ENCODE data around the gene STK10.

Gene STK10

DNA sequence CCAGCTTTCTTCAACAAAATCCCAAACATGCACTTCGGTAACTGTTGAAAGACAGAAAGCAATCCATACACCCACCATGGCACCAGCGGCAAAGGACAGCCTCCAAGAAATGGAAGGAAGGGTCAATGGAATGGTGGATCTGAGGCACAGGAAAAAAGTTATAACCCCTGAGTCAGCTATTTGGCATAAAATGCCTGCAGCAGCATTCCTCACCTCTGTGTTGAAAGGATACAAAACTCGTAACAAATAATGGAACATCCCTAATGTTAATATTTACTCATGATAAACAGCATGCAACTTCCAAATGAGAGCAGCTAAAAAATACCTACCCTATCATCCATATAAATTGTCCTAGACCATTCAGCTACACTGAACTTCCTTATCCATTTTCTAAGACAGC, 191.0 kb downstream of the STK10 start:
- POLR2A ChIA-PET: interaction anchor here (2.3 kb wide), 1 partner anchor 9 kb away, joined by 19 read pairs; the partner anchor contains the start of gene FBXW11
- no peak for DNase-seq (ENCODE audit: extremely low spot score)
- CTCF ChIA-PET: interaction anchor here (1.0 to 1.8 kb wide), 2 partner anchors 8 to 13 kb away, joined by 3 to 5 read pairs; no protein-coding TSS in a partner anchor

DNA sequence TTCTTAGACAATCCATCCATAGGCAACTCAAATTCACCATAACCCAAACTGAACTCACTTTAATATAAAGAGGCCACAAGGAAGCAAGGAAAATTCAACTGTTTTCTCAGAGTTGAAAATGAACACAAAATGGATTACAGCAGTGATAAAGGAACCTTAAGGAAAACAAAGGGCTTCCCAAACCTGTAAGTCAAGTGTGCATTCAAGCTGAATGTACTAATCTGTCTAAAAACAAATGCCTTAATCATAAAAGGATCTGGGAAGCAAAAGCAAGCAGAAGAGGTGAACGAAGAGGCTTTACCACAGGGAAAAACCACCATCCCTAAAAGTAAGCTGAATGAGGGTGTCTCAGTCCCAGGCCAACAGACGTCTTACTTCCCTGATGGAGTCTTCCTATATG, 195.2 kb downstream of the STK10 start:
- DNase-seq (ENCODE audit: extremely low spot score): no peak
- CTCF ChIA-PET: no interaction called here
- POLR2A ChIA-PET: no interaction called here
- TF ChIP-seq CTBP1 (IDR thresholded peaks at IDR 0.05; ENCODE audit: borderline replicate concordance): no peak
- TF ChIP-seq ZNF384 (IDR thresholded peaks at IDR 0.05): no peak
- TF ChIP-seq FOXM1 (IDR thresholded peaks at IDR 0.05; ENCODE audit: borderline replicate concordance): no peak
- no peak for TF ChIP-seq HDGF (IDR thresholded peaks at IDR 0.05; ENCODE audit: borderline replicate concordance)
- no peak for TF ChIP-seq TARDBP (IDR thresholded peaks at IDR 0.05)
- no peak for TF ChIP-seq SUZ12 (IDR thresholded peaks at IDR 0.05)
- no peak for TF ChIP-seq SP1 (IDR thresholded peaks at IDR 0.05)
- no peak for TF ChIP-seq ELF4 (IDR thresholded peaks at IDR 0.05)
- no peak for TF ChIP-seq LEF1 (IDR thresholded peaks at IDR 0.05; ENCODE audit: borderline replicate concordance)
- no peak for TF ChIP-seq FOXA1 (IDR thresholded peaks at IDR 0.05)

More for the DNA sequence above, 191.0 kb downstream of the STK10 start:
- TF ChIP-seq ZNF384 (IDR thresholded peaks at IDR 0.05): no peak

DNA sequence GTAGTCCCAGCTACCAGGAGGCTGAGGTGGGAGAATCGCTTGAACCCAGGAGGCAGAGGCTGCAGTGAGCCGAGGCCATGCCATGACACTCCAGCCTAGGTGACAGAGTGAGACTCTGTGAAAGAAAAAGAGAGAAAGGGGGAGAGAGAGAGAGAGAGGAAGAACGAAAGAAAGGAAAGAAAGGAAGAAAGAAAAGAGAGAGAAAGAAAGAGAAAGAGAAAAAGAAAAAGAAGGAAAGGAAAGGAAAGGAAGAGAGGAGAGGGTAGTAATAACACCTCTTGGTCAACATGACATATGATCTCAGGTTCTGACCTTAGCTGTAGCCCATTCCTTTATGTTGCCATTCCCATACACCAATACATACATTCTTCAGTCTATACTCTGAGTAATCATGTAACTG, 195.7 kb downstream of the STK10 start:
- no peak for TF ChIP-seq CTBP1 (IDR thresholded peaks at IDR 0.05; ENCODE audit: borderline replicate concordance)
- TF ChIP-seq HDGF (IDR thresholded peaks at IDR 0.05; ENCODE audit: borderline replicate concordance): no peak
- no peak for TF ChIP-seq FOXM1 (IDR thresholded peaks at IDR 0.05; ENCODE audit: borderline replicate concordance)
- TF ChIP-seq L3MBTL2 (conservative IDR thresholded peaks at IDR 0.05): no peak
- TF ChIP-seq TARDBP (IDR thresholded peaks at IDR 0.05): no peak
- no peak for TF ChIP-seq FOXK2 (IDR thresholded peaks at IDR 0.05)
- no peak for TF ChIP-seq BHLHE40 (IDR thresholded peaks at IDR 0.05; ENCODE audit: borderline replicate concordance)
- no peak for TF ChIP-seq NFRKB (IDR thresholded peaks at IDR 0.05)
- no peak for TF ChIP-seq ELF4 (IDR thresholded peaks at IDR 0.05)
- no peak for TF ChIP-seq ARNT (IDR thresholded peaks at IDR 0.05)
- no peak for TF ChIP-seq FOXA1 (IDR thresholded peaks at IDR 0.05)
- no peak for TF ChIP-seq LEF1 (IDR thresholded peaks at IDR 0.05; ENCODE audit: borderline replicate concordance)
- TF ChIP-seq, protein P1, sequence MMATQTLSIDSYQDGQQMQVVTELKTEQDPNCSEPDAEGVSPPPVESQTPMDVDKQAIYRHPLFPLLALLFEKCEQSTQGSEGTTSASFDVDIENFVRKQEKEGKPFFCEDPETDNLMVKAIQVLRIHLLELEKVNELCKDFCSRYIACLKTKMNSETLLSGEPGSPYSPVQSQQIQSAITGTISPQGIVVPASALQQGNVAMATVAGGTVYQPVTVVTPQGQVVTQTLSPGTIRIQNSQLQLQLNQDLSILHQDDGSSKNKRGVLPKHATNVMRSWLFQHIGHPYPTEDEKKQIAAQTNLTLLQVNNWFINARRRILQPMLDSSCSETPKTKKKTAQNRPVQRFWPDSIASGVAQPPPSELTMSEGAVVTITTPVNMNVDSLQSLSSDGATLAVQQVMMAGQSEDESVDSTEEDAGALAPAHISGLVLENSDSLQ (IDR thresholded peaks at IDR 0.05): no peak
- TF ChIP-seq ZNF384 (IDR thresholded peaks at IDR 0.05): no peak
- TF ChIP-seq SP1 (IDR thresholded peaks at IDR 0.05): no peak
- ChIA-PET CTCF (no interaction called here), POLR2A (no interaction called here)
- DNase-seq (ENCODE audit: extremely low spot score): no peak
